Activated CD4-positive, alpha-beta T cell treated with anti-CD3 and anti-CD28 coated beads, Interleukin-10, Interleukin-2, amounts not matched to agents 100 ng/mL and 50 ng/mL, durations not matched to agents 16 hours and 8 hours (primary cell): Measurements from ENCODE around the gene XPNPEP1.

Experiments
- DNase-seq: peaks from one replicate; pipeline ENCODE4 v3.0.0-alpha.2; 2020

Gene XPNPEP1

DNA sequence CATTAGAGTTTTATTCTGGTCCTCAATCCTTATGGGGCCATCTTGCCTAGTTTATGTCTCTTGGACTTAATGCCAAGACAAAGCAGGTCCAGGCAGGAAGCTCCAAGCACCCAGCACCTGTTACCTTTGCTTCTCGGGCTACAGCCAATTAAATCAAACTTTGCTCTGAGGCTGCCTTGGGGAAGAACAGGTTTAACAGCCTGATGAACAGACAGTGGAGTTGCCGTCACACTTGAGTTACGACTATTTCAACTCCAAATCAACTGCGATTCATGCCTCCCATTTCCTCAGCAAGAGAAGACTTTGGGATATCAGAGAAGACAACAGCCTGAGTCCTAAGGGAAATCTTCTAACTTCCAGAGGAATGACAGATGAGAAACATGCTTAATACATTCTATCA is 62.2 kb downstream of the XPNPEP1 start:
- DNase-seq, result no peak

GRCh38 chr10:109859221-109859620 is 64.1 kb downstream of the XPNPEP1 start:
- no peak for DNase-seq

DNA sequence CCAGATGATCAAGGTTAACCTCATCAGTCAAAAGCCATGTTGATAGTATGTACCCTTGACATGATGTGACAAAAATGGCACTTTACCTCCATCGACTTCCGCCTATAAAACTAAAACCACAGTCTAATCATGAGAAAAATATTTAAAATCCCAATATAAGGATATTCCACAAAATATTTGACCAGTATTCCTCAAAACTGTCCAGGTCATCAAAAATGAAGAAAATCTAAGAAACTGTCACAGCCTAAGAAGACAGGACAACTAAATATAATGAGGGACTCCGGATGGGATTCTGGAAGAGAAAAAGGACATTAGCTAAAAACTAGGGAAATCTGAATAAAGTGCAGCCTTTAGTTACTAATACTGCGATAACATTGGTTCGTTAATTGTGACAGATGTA is 67.6 kb downstream of the XPNPEP1 start:
- DNase-seq, result no peak

DNA sequence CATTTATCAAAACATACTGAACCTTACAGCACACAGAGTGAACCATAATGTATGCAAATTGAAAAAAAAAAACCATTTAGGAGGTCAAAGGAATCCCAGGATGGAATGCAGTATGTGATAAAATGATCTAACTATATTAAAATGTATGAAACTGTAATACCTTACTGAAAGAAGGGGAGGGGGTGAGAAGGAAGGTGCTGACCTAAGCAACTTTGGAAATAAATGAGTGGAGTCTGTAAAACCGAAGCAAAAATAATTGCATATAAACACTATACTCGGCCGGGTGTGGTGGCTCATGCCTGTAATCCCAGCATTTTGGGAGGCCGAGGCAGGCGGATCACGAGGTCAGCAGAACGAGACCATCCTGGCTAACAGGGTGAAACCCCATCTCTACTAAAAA is 69.4 kb downstream of the XPNPEP1 start:
- no peak for DNase-seq

- DNase-seq, result peak; percentile 79
Measured at GRCh38 chr10:109852475-109853037, 70.8 kb downstream of the XPNPEP1 start.

DNA sequence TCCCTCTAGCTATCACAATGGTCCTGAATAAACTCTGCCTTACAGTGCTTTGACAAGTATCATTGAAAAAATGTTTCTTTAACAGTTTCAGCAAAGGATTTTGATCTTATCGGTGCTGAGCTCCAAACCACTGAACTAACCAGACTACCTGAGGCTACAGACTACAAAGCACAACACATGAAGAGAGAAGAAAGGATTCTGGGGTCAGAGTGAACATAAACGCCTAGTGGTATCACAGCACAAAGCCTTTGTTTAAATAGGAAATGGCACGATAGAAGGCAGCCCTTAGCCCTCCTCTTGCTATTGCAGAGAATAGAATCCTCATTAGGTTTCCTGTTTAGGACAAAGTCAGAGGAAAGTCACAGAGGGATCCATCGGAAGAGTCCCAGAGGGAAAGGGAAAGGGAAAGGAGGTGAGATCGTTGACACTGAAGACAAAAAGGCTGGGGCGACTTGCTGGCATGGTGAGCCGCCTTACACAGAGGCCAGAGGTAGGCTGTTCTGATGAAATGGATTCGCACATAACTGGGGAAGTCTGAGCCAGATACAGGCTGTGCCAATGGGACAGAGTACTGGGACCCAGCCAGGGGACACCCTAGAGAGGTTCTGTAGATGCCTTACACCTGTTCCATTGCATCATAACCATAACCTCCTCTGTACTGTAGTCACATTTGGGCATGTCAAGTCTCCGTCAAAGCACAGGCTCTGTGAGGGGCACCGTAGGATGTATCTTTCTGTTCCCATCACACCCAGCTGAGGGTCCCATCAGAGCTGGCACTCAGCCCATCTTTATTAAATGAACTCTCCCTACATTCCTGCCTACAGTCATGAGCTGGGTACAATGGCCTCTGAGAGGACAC is 71.5 kb downstream of the XPNPEP1 start:
- no peak for DNase-seq

DNA sequence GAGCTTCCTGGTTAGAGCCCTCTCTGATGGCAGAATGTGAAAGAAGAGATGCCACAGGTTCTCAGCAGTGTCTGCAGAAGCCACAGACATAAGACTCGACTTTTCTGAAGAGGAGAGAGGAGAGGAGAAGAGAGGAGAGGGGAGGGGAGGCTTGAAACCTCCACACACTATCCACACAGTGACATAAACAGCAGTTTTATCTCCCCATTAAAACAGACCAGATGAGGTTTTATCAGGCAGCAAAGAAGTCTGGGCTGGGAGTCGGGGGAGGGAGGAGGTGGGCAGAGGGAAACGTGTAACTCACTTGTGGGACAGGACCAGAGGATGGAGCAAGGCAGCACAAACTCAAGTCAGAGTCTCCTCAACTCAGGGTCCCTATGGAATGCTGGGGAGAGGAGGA is 76.5 kb downstream of the XPNPEP1 start:
- DNase-seq, result no peak

GRCh38 chr10:109845308-109845707 is 78.0 kb downstream of the XPNPEP1 start:
- DNase-seq, result no peak

GRCh38 chr10:109838592-109839244 is 84.6 kb downstream of the XPNPEP1 start:
- no peak for DNase-seq

DNA sequence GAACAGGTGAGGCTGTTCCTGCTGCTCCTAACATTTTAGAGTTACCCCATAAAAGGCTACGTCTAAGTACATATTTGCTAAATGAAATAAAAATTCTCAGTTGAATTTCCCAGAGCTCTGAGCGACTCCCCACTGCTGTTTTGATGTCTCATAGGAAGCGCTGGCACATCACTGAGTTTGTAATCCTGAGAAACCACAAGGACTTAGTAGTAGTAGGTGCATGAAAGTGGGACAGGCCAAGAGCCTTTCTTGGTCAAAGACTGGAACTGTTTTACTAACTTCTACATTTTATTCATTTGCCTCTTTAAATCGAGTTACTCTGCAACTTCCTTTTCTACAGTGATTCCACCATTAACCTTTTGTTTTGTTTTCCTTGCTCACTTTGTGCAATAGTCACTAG is 85.9 kb downstream of the XPNPEP1 start:
- DNase-seq, result peak; percentile 10

- no peak for DNase-seq
Measured at GRCh38 chr10:109835257-109835656, 88.1 kb downstream of the XPNPEP1 start.

- DNase-seq, result no peak
Measured at GRCh38 chr10:109831846-109832245, 91.5 kb downstream of the XPNPEP1 start.

- no peak for DNase-seq
Measured at GRCh38 chr10:109824206-109824605, 99.1 kb downstream of the XPNPEP1 start.

- DNase-seq, result no peak
Measured at GRCh38 chr10:109823196-109823595, 100.1 kb downstream of the XPNPEP1 start.

GRCh38 chr10:109821672-109822071 is 101.6 kb downstream of the XPNPEP1 start:
- DNase-seq, result no peak

DNA sequence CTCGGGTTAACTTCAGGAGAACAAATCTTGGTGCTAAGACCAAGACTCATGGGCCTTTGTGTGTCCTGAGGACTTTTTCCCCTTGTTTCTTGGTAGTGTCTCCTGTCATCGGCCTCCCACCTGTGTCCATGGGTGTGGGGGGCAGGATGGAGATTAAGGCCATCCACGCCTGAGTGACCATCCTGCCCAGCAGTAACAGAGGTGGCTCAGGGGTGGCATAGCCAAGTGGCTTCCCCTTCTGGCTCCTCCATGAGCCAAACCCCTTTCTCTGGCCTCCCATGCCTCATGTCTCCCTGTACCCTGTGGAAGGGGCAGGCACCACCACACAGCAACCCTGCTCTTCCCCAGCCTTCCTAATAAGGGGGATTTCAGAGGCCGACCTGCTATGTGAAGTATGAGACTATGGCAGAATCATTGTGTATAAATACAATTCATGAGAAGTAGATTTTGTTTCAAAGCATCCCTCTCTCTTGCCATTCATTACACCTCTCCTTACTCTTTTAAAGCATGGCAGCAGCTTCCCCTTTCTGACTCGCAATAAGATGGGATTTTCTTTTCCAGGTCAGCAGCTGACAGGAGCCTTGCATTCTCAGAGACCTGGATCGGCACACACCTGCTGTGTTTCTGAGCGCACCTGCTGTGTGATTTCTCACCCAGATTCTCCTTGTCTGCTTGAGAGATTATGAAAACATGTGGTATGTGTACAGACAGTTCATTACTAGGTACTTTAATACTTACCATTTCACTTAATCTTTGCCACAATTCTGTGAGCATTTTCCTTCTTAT is 102.5 kb downstream of the XPNPEP1 start:
- DNase-seq, result no peak

DNA sequence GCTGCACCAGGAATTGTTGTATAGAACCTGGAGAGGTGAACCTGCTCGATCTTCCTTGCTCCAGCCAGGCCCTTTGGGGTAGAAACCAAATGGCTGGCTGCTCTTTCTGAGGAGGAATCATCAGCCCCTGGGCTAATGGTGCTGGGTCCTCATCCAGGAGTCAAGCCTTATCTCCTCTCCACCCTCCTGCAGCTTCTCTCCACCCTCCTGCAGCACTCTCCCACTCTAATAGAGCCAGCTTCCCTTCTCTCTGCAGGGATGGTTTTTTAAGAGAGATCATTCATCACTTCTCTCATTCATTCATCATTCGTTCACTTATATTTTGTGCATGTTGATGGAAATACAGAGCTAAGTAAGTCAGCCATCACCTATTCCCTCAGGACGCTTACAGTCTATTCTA is 103.5 kb downstream of the XPNPEP1 start:
- DNase-seq, result no peak
